ENCODE measurements around the gene PCK1.

PCK1 gene

GRCh38 chr20:57561356-57562279 is 708 bp downstream of the PCK1 start:
- no peak for DNase-seq

DNA sequence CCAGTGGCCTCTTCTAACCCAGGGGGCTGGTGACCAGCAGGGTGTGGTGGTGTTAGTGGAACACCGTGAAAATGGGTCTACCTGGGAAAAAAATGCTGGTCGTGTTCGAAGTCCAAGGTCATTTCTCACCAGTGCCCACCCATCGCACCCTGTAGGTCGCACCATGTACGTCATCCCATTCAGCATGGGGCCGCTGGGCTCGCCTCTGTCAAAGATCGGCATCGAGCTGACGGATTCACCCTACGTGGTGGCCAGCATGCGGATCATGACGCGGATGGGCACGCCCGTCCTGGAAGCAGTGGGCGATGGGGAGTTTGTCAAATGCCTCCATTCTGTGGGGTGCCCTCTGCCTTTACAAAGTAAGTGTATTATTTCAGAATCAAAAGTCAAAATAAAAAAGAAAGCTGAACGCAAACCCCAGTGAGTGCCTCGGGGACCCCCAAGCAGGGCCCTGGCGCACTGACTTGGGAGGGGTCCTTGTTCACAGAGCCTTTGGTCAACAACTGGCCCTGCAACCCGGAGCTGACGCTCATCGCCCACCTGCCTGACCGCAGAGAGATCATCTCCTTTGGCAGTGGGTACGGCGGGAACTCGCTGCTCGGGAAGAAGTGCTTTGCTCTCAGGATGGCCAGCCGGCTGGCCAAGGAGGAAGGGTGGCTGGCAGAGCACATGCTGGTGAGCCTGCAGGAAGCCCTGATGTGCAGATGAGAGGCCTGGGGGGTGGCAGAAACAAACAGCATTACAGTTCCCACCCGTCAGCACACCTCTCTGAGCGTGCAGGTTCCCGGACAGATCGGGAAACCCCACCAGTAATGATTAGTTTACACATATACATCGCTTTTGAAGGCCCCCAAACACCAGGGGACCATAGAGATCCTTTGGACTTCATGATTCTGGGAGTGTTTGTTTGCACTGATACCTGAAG is 1.9 kb downstream of the PCK1 start:
- DNase-seq: no peak

GRCh38 chr20:57563522-57563921 is 2.6 kb downstream of the PCK1 start:
- no peak for DNase-seq

DNA sequence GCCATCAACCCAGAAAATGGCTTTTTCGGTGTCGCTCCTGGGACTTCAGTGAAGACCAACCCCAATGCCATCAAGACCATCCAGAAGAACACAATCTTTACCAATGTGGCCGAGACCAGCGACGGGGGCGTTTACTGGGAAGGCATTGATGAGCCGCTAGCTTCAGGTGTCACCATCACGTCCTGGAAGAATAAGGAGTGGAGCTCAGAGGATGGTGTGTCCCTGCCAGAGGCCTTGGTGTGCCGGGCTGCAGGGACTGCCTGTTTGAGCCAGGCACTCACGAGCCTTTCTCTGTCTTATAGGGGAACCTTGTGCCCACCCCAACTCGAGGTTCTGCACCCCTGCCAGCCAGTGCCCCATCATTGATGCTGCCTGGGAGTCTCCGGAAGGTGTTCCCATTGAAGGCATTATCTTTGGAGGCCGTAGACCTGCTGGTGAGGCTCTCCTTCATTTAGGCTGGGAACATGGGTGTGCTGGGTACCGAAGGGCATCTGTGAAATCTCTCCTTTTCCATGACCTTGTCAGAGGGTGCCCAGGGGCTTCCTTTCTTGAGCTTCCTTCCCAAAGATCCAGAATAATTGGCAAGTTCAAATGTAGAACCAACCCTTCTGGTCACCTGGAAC is 3.4 kb downstream of the PCK1 start:
- no peak for DNase-seq

DNA sequence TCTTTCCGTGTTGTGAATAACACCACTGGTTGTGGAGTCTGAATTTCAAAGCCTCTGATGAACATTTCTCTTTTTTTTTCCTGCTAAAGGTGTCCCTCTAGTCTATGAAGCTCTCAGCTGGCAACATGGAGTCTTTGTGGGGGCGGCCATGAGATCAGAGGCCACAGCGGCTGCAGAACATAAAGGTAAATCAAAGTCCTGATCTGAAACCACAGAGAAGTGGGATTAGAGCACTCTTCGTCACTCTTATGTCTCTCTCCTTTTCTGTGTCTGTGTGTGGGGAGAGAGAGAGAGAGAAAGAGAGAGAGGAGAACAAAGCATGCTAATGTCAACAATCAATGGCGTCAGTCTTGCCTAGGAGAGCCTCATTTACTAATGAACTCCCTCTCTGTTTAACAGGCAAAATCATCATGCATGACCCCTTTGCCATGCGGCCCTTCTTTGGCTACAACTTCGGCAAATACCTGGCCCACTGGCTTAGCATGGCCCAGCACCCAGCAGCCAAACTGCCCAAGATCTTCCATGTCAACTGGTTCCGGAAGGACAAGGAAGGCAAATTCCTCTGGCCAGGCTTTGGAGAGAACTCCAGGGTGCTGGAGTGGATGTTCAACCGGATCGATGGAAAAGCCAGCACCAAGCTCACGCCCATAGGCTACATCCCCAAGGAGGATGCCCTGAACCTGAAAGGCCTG is 4.2 kb downstream of the PCK1 start:
- no peak for DNase-seq

- no peak for DNase-seq
These were observed 5.5 kb downstream of the PCK1 start for GRCh38 chr20:57566399-57566798.

DNA sequence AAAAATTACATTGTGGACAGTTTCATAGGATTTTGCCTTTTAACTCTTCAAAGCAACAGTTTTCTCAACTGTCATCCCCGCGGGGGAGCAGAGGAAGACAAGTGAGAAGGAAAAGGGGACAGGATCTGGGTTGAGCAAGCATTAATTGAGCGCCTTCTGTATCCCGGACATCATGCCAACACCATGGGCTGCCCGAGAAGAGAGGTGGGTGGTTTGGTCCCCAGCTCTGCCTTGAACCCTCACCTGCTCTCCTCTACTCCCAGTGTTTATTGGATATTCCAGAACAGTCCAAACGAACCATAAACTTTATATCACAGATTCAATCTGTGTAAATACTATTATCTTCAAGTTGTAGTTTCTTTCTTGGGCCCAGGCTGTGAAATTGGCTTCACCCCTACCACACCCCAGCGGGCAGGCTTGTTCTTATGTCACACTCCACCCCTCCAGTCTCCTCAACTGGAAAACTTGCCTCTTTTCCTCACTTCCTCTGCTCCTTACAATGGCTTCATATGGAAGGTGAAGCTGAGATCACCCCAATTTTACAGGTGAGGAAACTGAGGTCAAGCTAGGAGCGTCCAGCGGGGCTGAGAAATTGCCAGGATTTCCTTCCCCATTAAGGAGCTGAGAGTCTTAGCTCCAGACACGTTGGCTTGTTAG is 6.0 kb downstream of the PCK1 start:
- DNase-seq: no peak

DNA sequence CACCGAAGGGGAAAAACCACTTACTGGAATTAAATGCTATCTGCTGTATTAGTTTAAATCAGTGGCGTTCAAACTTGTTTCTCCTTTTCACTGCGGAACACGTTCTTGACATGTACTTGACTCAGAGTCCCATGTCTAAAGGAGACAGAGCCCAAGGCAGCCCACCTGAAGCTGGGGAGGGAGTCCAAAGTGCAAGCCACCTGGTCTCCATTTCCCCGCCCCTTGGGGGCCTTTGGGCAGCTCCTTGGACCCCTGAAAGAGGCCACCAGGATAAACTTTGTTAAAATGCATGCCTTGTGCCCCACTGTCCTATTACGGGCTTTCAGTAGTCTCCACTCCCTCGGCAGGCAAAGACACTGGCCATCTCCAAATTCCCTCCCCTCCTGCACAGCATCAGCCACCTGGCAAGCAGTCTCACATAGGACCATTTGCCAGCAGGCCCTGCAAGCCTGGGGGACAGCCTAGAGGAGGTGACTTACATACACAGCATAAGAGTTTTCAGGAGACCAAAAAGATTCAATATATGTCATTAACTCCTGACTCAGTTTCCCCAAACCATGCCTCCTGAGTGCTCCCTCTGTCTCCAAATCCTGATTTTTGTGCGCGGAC is 6.7 kb downstream of the PCK1 start:
- DNase-seq: no peak

DNA sequence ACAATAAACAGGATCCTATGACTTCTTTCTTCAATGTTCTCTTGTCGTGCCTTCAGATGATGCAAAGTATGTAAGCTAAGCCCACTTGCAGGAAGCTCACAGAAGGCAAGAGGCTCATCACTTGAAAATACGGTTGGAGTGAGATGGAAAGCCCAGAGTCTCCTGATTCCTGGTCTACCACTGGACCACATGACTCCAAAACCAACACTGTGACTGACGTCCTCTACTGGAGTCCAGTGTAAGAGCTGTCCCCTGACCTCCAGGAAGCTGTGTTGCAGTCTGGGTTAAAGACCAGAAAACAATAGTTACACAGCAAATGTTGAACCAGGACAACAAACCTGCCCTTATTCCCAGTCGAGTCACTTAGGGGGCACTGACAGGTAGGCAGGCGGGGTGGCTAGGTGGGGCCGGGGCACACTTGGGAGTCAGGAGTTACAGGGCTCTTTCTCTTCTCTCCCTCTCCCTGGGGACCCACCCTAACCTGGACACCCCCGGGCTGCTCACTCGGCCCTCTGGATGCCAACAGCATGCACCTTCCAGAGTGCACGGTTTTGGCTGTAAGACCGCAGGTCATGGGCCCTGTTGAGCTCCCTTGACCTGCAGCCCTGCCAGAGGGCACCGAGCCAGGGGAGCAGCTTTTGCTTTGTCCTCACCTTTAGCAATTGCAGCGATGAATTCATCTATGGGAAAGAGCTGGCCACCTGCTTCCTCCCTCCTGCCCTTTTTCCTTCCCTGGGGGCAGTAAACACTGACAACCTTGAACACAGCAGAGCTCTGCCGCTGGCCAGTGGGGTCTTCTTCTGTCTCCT is 7.4 kb downstream of the PCK1 start:
- no peak for DNase-seq

GRCh38 chr20:57568960-57569359 is 8.1 kb downstream of the PCK1 start:
- no peak for DNase-seq

DNA sequence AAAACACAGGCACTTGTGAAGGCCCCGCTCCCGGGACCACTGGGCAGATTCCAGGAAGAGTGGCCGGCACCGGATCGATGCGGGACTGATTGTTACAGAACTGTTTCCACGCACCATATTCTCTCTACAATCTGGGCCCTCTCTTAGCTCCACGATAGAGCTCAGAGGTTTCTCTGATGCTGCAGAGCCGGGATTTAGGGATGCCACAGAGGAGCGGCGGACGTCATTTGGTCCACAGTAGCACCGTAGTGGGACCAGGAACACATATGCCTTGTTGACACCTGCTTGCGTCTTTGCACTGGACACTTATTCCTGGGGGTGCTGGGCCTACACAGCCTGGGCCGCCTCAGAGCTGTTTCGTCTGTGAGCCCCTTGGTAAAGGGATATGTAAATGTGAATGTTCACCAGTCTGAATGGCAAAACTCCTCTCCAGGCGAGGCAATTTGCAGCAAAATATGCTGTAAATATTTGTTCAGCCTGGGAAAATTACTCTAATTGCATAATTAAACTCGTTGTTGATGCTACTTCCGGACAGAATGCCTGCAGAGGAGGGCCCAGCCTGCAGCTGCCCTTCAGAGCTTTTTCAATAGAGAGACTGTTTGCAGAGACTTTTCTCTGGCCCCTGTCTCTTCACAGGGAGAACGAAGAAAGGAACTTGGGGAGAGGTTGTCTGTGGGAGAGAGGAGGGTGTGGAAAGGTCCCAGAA is 9.4 kb downstream of the PCK1 start:
- peak; percentile 81 to 94 for DNase-seq

- DNase-seq: no peak
These were observed 10.0 kb downstream of the PCK1 start for GRCh38 chr20:57570920-57571319.

GRCh38 chr20:57571782-57572416 is 11.0 kb downstream of the PCK1 start:
- DNase-seq: no peak

DNA sequence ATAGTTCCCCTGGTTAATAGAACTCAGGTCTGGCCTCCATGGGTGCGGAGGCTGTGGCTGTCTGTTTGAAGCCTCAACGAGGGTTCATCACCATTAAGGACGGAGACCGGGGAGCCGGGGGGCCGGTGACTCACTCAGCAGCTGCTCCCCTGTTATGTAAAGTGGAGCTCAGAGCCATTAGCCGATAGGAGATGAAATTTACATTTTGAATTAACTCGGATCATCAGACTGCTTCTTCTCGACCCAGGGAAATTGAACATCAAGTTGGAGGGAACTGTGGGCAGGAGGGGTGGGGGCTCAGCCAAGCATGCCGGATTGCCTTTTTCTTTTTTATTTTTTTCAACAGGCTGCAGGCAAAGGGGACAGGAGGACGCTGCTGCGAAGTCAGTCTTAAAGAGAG is 12.3 kb downstream of the PCK1 start:
- no peak for DNase-seq

GRCh38 chr20:57573894-57574293 is 13.0 kb downstream of the PCK1 start:
- DNase-seq: no peak

- DNase-seq: no peak
These were observed 14.0 kb downstream of the PCK1 start for GRCh38 chr20:57574954-57575353.

DNA sequence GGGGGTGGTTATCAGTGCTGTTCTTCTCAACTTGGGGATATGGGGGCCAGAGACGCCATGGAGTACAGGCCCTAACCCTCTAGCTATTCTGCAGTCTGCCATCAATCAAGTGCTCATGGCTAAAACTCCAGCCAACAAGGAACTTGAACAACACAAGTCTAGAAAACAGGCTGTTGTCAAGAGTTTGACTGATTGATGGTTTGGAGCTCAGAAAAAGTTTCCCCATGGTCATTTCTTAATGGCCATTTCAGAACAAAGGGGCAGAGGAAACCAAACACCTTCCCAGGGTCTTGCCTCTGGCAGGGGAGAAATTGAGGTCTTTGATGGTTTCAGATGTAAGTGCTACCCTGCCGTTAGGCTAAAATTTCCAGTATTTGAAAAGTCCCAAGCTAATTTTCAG is 15.1 kb downstream of the PCK1 start:
- DNase-seq: no peak

- DNase-seq: peak in 1 of 2 experiments; percentile 5
These were observed 16.0 kb downstream of the PCK1 start for GRCh38 chr20:57576617-57577550.

Data from NCI-H2081 (cell line).